ENCODE measurements around the gene PARP15.

GRCh38 chr3:122559906-122560305, 17.5 kb upstream of the PARP15 start:
- no peak for TF ChIP-seq CTCF (IDR thresholded peaks at IDR 0.05; ENCODE audit: extremely low read depth in 1 of 2, insufficient read depth in 1 of 2, low read depth in 1 of 2, low read length in 2 of 2)
- TF ChIP-seq JUN (IDR thresholded peaks at IDR 0.05; ENCODE audit: borderline replicate concordance, insufficient read depth, insufficient read length, low read depth): no peak
- no peak for TF ChIP-seq POLR2A (IDR thresholded peaks at IDR 0.05; ENCODE audit: low read depth, low read length)

Measured in endothelial cell of umbilical vein (primary cell).